Measurements from ENCODE around the gene ASGR1. TPM values are rescaled to one million over a fixed set of nuclear protein-coding genes. Genes with fewer than 3 reads are reported as not detected.

Gene ASGR1
- total and polyA plus RNA-seq, 9 donors = 0.20 to 3.3 (median 1.0) TPM

GRCh38 chr17:7208027-7208571 is 28.9 kb upstream of the ASGR1 start:
- intact Hi-C loops (cut with DNase I) = no loop called here
- Histone ChIP-seq H3K36me3 (no peaks in the 10 kb centered on the region), H3K27ac (peak overlapping the region in 1 of 2 donors; percentile 51), H3K27me3 (no peaks in the 10 kb centered on the region), H3K4me3 (no peak overlapping the region), H3K4me1 (ENCODE audit: insufficient read depth) (peaks cover 12% of the 10 kb centered on the region), H3K9me3 (no peaks in the 10 kb centered on the region)
- WGBS, 3 donors = 20 to 23% (median 21%) methylated on average over 21 of the region's 21 CpGs
- no peak for TF ChIP-seq EP300 (IDR thresholded peaks at IDR 0.05)
- no peak for TF ChIP-seq POLR2A (IDR thresholded peaks at IDR 0.05)
- TF ChIP-seq CTCF (IDR thresholded peaks at IDR 0.05) = no peak
- peak in 2 of 5 donors; percentile 65 to 67 for DNase-seq

GRCh38 chr17:7207120-7208001 is 28.2 kb upstream of the ASGR1 start:
- Histone ChIP-seq H3K27me3 (no peaks in the 10 kb centered on the region), H3K4me3 (no peak overlapping the region), H3K27ac (peak overlapping the region; percentile 51 to 60), H3K9me3 (no peaks in the 10 kb centered on the region), H3K4me1 (ENCODE audit: insufficient read depth) (peaks cover 12% of the 10 kb centered on the region), H3K36me3 (no peaks in the 10 kb centered on the region)
- 23 to 34% (median 30%) methylated on average over 24 of the region's 24 CpGs for WGBS, 3 donors
- TF ChIP-seq POLR2A (IDR thresholded peaks at IDR 0.05) (no peak), EP300 (IDR thresholded peaks at IDR 0.05) (no peak), CTCF (IDR thresholded peaks at IDR 0.05) (no peak)
- intact Hi-C loops (cut with DNase I) = no loop called here
- DNase-seq = peak; percentile 63 to 77 (median 71)

- WGBS, 3 donors = 14 to 26% (median 14%) methylated on average over 15 of the region's 15 CpGs
- intact Hi-C loops (cut with DNase I) = no loop called here
- peaks cover 10% of the 10 kb centered on the region for H3K4me1 ChIP-seq (ENCODE audit: insufficient read depth)
- TF ChIP-seq POLR2A (IDR thresholded peaks at IDR 0.05) (no peak), EP300 (IDR thresholded peaks at IDR 0.05) (no peak), CTCF (IDR thresholded peaks at IDR 0.05) (no peak)
- peak in 3 of 5 donors; percentile 27 to 43 (median 37) for DNase-seq
- no peaks in the 10 kb centered on the region for H3K36me3 ChIP-seq
- peak overlapping the region in 1 of 2 donors; percentile 78 for H3K27ac ChIP-seq
- H3K9me3 ChIP-seq = no peaks in the 10 kb centered on the region
- no peaks in the 10 kb centered on the region for H3K27me3 ChIP-seq
- H3K4me3 ChIP-seq = peak overlapping the region; percentile 33
Measured at GRCh38 chr17:7205561-7205960, 26.4 kb upstream of the ASGR1 start.

GRCh38 chr17:7204828-7205461 is 25.8 kb upstream of the ASGR1 start:
- 0 to 2% (median 1%) methylated on average over 34 of the region's 34 CpGs for WGBS, 3 donors
- peak; percentile 93 to 96 (median 95) for DNase-seq

More at GRCh38 chr17:7204828-7205461, 25.8 kb upstream of the ASGR1 start:
- no peaks in the 10 kb centered on the region for H3K36me3 ChIP-seq
- H3K27me3 ChIP-seq = no peaks in the 10 kb centered on the region
- peak overlapping the region; percentile 33 for H3K4me3 ChIP-seq
- H3K9me3 ChIP-seq = no peaks in the 10 kb centered on the region
- peak overlapping the region; percentile 4 to 78 for H3K27ac ChIP-seq
- TF ChIP-seq CTCF (IDR thresholded peaks at IDR 0.05) (no peak), EP300 (IDR thresholded peaks at IDR 0.05) (peak; percentile 79), POLR2A (IDR thresholded peaks at IDR 0.05) (peak; percentile 67)
- intact Hi-C loops (cut with DNase I) = no loop called here
- peaks cover 10% of the 10 kb centered on the region for H3K4me1 ChIP-seq (ENCODE audit: insufficient read depth)
